GM18505 (cell line): Measurements from ENCODE around the gene AIFM3.

Experiments
- ATAC-seq: cut with Tn5 transposase; IDR thresholded peaks from one replicate; pipeline ENCODE4 v1.9.1; 2021; ENCODE audit not compliant: unreplicated experiment
- POLR2A ChIP-seq: IDR thresholded peaks from 4 replicates; pipeline ENCODE4 v1.6.1; 2011; ENCODE audit warnings: borderline replicate concordance; ENCODE audit not compliant: insufficient read depth, insufficient read length; ENCODE audit errors: extremely low read depth

The AIFM3 gene

DNA sequence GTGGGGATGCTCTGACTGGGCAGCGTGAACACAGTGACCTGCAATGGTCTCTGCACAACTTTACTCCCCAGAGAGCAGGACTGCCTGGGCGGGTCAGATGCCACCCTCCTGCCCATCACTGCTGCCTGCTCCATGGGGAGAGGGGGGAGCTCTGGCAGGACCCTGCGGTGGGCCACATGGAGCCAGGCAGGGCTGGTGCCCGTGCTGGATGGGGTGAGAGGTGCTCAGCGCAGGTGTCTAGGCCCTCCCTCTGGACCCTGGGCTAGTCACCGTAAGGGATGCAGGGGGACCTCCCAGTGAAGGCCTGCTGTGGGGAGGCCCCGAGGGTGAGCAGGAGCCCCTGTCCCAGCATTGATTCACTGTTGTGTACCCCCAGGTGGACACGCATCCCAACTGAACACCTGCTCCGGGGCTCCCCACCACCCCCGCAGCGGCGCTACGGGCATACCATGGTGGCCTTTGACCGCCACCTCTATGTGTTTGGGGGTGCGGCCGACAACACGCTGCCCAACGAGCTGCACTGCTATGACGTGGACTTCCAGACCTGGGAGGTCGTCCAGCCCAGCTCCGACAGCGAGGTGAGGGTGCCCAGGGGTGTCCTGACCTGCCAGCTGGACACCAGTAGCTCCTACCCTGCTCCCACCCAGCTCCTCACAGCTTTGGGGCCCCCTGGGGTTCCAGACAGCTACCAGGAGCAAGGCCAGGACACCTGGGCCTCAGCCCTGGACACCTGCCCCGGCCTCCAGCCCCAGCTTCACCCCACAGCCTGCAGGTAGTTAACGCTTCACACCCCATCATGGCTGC lies 24.4 kb downstream of the AIFM3 start:
- no peak for TF ChIP-seq POLR2A
- ATAC-seq, result no peak

DNA sequence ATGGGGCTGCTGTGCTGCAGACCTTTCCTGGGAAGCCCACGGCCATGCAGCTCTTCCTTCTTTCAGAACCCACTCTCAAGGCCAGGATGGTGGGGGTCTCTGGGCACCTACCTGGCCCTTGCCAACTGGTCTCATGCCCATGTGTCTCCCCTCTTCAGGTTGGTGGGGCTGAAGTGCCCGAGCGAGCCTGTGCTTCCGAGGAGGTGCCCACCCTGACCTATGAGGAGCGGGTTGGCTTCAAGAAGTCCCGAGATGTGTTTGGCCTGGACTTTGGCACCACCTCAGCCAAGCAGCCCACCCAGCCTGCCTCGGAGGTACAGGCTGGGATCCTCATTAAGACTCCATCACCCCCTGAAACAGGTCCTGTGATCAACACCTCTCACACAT lies 25.0 kb downstream of the AIFM3 start:
- no peak for ATAC-seq
- TF ChIP-seq POLR2A, result no peak

DNA sequence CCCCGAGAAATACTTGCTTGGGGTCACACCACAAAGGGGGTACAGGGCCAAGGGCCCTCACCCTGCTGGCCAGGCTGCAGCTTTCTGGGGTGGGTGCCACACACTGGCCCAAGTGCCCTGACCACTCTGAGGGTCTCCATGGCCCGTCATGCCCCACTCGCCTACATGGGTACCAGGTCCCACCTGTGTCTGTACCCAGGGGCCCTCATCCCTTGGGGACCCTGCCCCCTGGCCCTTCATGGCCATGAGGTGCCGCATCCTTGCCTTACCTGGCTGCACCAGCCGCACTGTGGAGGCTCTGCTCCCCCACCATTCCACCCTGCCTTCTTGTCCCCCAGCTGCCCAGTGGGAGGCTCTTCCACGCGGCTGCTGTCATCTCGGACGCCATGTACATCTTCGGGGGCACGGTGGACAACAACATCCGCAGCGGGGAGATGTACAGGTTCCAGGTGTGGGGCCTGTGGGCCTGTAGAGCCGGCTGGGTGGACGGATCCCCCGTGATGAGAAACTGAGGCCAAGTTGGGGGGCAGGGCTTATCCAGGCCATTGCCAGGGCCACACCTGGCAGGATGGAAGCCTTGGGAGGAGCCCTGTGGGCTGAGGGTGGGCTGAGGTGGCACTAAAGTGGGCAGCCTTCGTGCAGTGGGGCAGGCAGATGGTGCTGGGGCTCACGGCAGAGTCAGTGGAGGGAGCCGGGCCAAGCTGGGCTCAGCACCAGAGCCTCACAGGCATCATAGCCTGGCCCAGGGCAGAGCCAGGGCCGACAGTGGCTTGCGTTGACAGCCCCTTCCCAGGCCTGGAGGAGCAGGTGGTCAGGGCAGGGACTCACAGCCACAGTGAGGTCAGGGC lies 25.6 kb downstream of the AIFM3 start:
- no peak for TF ChIP-seq POLR2A
- no peak for ATAC-seq

DNA sequence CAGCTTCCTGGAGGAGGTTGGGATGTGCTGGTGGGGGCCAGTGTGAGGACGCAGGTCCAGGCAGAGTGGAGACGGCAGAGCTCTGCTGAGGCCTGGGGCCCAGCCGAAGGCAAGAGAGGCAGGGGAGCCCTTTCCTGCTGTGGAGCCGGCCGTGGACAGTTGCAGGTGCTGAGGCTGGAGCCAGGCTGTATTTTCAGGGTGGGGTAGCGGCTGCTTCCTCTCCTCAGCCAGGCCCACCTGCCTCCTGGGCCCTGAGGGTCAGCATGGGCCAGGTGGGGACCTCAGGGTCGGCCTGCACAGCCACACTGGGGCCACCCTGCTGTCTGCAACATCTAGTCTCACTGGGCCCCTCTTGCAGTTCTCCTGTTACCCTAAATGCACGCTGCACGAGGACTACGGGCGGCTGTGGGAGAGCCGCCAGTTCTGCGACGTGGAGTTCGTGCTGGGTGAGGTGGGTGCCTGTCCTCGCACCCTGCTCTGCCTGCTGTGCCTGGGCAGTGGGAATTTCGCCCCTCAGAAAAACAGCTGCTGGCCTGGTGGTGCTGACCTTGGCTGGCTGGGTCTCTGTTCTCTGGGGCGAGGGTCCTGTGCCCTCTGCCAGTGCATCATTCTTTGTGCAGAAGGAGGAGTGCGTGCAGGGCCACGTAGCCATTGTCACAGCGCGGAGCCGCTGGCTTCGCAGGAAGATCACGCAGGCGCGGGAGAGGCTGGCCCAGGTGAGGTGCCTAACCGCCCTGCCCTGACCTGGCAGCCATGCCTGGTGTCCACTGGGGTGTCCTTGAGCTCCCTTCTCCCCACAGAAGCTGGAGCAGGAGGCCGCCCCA lies 26.5 kb downstream of the AIFM3 start:
- no peak for ATAC-seq
- no peak for TF ChIP-seq POLR2A

DNA sequence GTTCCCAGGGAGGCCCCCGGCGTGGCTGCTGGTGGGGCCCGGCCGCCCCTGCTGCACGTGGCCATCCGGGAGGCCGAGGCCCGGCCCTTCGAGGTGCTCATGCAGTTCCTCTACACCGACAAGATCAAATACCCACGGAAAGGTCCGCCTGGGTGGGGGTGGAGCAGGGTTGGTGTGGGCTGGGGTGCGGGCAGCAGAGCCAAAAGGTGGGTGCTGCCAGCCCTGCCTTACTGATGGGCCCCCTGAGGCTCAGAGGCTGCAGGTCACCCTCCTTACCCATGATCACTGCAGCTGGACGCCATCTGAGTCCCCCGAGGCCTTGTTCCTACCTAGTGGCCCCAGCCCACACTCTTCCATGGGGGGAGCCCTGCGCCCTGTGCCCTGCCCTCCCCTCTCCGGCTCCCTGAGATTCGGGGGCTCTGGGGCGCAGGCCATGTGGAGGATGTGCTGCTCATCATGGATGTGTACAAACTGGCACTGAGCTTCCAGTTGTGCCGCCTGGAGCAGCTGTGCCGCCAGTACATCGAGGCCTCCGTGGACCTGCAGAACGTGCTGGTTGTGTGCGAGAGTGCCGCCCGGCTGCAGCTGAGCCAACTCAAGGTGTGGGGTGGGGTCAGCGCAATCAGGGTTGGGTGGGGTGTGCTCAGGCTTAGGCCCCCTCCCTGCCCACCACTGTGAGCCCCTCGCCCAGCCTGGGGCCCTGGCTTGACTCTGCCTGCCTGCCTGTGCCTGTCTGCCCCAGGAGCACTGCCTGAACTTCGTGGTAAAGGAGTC lies 27.3 kb downstream of the AIFM3 start:
- ATAC-seq, result no peak
- no peak for TF ChIP-seq POLR2A

DNA sequence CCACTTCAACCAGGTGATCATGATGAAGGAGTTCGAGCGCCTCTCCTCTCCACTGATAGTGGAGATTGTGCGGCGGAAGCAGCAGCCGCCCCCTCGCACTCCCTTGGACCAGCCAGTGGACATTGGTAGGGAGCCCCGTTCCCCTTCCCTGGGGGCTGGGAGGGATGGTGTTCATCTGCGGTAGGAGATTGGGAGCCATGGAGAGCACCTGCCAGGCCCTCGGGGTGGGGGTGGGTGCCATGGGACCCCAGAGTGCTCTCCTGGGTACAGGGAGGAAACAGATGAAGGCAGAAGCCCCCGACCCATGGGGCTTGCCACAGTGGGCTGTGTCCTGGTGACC lies 27.8 kb downstream of the AIFM3 start:
- TF ChIP-seq POLR2A, result no peak
- ATAC-seq, result no peak

DNA sequence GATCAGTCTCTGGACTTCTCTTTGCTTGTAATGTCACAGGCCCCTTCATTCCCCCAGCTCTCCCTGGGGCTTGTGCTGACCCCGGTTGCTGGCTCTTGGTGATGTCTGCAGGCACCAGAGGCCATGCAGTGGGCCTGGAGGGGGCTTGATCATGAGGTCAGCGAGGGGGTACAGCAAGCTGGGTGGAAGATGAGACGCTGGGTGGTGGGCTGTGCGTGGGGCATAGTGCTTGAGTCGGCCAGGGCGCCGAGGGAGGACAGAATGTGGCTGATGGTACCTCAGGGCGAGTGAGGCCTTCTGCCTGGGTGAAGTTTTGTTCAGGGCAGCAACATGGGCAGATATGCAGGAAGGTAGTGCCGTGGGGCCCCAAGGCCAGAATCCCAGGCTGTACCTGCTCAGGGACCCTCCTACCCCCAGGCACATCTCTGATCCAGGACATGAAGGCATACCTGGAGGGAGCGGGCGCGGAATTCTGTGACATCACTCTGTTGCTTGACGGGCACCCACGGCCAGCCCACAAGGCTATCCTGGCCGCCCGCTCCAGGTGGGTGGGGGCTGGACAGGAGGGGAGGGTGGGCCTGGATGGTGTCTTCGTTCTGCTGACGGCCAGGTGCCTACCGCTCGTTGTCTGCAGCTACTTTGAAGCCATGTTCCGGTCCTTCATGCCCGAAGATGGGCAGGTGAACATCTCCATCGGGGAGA lies 28.4 kb downstream of the AIFM3 start:
- TF ChIP-seq POLR2A, result no peak

DNA sequence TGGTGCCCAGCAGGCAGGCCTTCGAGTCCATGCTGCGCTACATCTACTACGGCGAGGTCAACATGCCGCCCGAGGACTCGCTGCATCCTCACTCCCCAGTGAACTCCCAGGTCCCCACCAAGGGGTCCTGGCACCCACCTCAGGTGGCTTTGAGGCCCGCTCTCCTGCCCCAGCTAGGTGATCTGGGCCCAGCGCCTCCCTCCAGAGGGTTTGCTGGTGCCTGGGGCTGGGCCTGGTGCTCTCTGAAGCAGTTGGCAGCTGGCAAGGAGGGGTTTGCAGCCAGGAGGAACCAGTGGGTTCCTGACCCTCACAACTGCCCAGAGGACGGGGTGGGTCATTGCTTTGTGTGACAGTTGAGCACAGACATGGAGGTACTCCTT lies 29.0 kb downstream of the AIFM3 start:
- ATAC-seq, result no peak
- TF ChIP-seq POLR2A, result no peak

More for the DNA sequence above, 28.4 kb downstream of the AIFM3 start:
- no peak for ATAC-seq

DNA sequence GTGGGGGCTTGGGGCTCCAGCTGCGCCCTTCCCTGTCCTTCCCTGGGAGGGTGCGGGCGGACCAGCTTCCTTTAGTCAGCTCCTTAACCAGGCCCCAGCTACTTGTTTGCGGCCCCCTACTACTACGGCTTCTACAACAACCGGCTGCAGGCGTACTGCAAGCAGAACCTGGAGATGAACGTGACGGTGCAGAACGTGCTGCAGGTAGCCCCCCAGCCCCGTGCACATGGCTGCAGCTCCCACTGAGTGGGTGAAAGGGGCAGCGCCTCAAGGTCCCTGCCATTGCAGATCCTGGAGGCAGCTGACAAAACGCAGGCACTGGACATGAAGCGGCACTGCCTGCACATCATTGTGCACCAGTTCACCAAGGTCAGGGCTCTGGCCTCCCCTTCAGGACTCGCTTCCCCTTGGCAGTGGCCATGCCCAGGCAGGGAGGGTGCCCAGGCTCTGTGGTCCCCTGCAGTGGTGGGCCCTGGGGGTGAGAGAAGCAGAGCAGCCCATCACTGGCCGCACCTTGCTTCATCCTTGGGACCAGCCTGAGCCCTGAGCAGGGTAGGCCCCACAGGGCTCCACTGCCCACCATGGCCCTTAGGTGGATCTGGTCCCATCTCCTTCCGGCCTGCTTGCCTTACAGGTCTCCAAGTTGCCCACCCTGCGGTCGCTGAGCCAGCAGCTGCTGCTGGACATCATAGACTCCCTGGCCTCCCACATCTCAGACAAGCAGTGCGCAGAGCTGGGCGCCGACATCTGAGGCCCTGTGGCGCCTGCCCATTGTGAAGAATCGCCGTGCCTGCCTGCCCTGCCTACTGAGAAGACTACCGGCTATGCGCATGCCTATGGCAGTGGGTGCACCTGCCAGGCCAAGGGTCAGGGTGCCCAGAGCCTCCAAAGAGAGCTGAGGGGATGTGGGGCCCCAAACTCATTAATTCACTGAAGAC lies 29.8 kb downstream of the AIFM3 start:
- no peak for TF ChIP-seq POLR2A
- ATAC-seq, result no peak

DNA sequence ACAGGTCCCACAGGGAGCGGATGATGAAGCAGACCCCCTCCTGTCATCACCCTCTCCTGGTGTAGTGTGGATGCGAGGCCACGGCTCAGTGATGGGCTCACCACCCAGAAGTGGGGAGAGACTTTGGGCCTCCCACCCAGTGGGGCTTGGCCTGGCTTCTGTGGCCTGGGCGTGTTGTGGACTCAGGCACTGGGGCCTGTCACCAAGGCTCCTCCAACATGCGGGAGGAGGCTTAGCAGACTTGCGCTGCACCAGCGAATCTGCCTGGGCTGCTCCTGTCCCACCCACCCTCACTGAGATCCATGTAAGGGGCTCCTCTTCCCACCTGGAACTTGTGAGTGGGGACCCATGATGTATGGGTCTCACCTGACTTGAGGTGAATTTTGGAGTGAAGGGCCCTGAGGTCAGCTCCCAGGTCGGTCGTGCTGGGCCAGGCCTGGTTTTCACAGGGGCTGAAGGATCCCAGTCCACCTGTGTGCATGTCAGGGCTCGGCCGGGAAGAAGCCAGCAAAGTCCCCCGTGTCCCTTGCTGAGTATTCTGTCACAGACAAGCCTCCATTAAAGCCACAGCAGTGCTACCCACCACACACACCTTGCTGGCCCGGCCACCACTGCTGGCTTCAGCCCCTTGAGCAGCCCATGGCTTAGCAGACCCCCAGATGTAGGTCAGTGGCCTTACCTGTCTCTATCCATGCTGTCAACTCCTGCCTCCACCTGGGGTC lies 30.6 kb downstream of the AIFM3 start:
- TF ChIP-seq POLR2A, result peak; percentile 23

More for the DNA sequence above, 30.6 kb downstream of the AIFM3 start:
- no peak for ATAC-seq
